Measurements from ENCODE around the gene ARMCX2. TPM values are rescaled to one million over a fixed set of nuclear protein-coding genes. Genes with fewer than 3 reads are reported as not detected.
A peak's percentile ranks its signal among the peaks of the same experiment; 100 is the strongest.

Gene ARMCX2
- total RNA-seq, 6 experiments from 2014 or later: 97.4 to 172 (median 110) TPM

DNA sequence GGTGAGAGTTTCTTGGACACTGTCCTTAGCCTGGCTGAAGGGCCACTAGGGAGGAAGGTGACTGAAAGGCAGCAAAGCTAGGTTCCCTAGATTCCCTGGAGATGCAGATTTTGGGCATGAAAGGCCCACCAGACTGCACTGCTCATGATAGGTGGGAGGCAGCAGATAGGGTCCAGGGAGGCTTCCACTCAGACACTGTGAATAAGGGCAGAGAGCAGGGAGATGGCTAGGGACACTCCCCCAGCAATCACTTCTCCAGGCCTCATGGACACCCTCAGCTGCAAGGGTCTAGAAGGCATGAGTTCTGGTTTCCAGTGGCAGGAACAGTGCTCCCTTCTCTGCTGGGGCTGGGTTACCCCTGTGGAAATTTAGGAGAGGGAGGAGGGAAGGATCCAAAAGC lies 20.1 kb downstream of the ARMCX2 start:
- Mint-ChIP-seq H3K27ac (no peak overlapping the region), H3K9me3 (no peaks in the 10 kb centered on the region), H3K4me3 (no peak overlapping the region), H3K27me3 (ENCODE audit: insufficient read depth) (no peaks in the 10 kb centered on the region), H3K36me3 (ENCODE audit: low read depth) (peaks cover 6% of the 10 kb centered on the region), H3K4me1 (ENCODE audit: low read depth) (no peaks in the 10 kb centered on the region)
- TF ChIP-seq, protein P1, sequence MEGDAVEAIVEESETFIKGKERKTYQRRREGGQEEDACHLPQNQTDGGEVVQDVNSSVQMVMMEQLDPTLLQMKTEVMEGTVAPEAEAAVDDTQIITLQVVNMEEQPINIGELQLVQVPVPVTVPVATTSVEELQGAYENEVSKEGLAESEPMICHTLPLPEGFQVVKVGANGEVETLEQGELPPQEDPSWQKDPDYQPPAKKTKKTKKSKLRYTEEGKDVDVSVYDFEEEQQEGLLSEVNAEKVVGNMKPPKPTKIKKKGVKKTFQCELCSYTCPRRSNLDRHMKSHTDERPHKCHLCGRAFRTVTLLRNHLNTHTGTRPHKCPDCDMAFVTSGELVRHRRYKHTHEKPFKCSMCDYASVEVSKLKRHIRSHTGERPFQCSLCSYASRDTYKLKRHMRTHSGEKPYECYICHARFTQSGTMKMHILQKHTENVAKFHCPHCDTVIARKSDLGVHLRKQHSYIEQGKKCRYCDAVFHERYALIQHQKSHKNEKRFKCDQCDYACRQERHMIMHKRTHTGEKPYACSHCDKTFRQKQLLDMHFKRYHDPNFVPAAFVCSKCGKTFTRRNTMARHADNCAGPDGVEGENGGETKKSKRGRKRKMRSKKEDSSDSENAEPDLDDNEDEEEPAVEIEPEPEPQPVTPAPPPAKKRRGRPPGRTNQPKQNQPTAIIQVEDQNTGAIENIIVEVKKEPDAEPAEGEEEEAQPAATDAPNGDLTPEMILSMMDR (IDR thresholded peaks at IDR 0.05): no peak
- DNase-seq: no peak

- Mint-ChIP-seq H3K36me3 (ENCODE audit: low read depth) (peaks cover 20% of the 10 kb centered on the region), H3K4me1 (ENCODE audit: low read depth) (peaks cover 39% of the 10 kb centered on the region), H3K9me3 (no peaks in the 10 kb centered on the region), H3K4me3 (no peak overlapping the region), H3K27ac (no peak overlapping the region), H3K27me3 (ENCODE audit: insufficient read depth) (no peaks in the 10 kb centered on the region; the same call in none of the 2 replicates)
- DNase-seq: no peak
- TF ChIP-seq, protein P1 (IDR thresholded peaks at IDR 0.05): no peak
Measured at GRCh38 chrX:101619364-101619763, 40.3 kb downstream of the ARMCX2 start.

- peaks cover 30% of the 10 kb centered on the region for H3K4me1 Mint-ChIP-seq (ENCODE audit: low read depth)
- peaks cover 8% of the 10 kb centered on the region for H3K36me3 Mint-ChIP-seq (ENCODE audit: low read depth)
- H3K4me3 Mint-ChIP-seq: peak within 1 kb of the TSS; percentile 93
- DNase-seq: peak; percentile 50
- no peaks in the 10 kb centered on the region; the same call in none of the 2 replicates for H3K27me3 Mint-ChIP-seq (ENCODE audit: insufficient read depth)
- TF ChIP-seq, protein P1 (IDR thresholded peaks at IDR 0.05): peak; percentile 58; the same call in 1 of the 2 replicates
- H3K9me3 Mint-ChIP-seq: no peaks in the 10 kb centered on the region
- peak within 1 kb of the TSS; percentile 84 for H3K27ac Mint-ChIP-seq
Measured at GRCh38 chrX:101617211-101618191, 42.1 kb downstream of the ARMCX2 start, which contains the start of gene ARMCX6. Gene ARMCX6, minus strand, starts transcription at chrX:101618000. Its CDS starts 1,380 bp downstream, at chrX:101616620.

- Mint-ChIP-seq H3K4me3 (no peak overlapping the region), H3K27me3 (ENCODE audit: insufficient read depth) (peaks cover 6% of the 10 kb centered on the region), H3K36me3 (ENCODE audit: low read depth) (no peaks in the 10 kb centered on the region), H3K4me1 (ENCODE audit: low read depth) (peaks cover 6% of the 10 kb centered on the region; the same call in 1 of the 2 replicates), H3K9me3 (no peaks in the 10 kb centered on the region), H3K27ac (no peak overlapping the region)
- TF ChIP-seq, protein P1 (IDR thresholded peaks at IDR 0.05): no peak
- no peak for DNase-seq
Measured at GRCh38 chrX:101605728-101606127, 53.9 kb downstream of the ARMCX2 start.

Other genes starting within 250 kb of the ARMCX2 start
- gene ARMCX4, start 174.4 kb downstream of the ARMCX2 start, total RNA-seq (2021; fragmentation: NEBNext Ultra II Directional; extraction: Animal tissue kit (Norgen Biotek cat#: 25700)): 10 to 100 TPM; 11.1 to 14.7 (median 12.9) TPM
- gene ARMCX1, start 109.3 kb downstream of the ARMCX2 start, total RNA-seq (2021; fragmentation: NEBNext Ultra II Directional; extraction: Animal tissue kit (Norgen Biotek cat#: 25700)): 10 to 100 TPM; 32.0 to 36.6 (median 33.7) TPM
- 100 to 1,000 TPM in 1 of 6 experiments, 10 to 100 TPM in 5; 79.5 to 101 (median 83.7) TPM for gene ARMCX6, start 41.9 kb downstream of the ARMCX2 start, total RNA-seq (2021; fragmentation: NEBNext Ultra II Directional; extraction: Animal tissue kit (Norgen Biotek cat#: 25700))
- 100 to 1,000 TPM in 2 of 6 experiments, 10 to 100 TPM in 4; 60.8 to 108 (median 63.2) TPM for gene ARMCX3, start 36.7 kb downstream of the ARMCX2 start, total RNA-seq (2021; fragmentation: NEBNext Ultra II Directional; extraction: Animal tissue kit (Norgen Biotek cat#: 25700))

All from HFFc6 (cell line).